GM19328 (cell line): ENCODE results near the gene TMEM132C.

Experiments
- ATAC-seq: cut with Tn5 transposase; IDR thresholded peaks from one replicate; pipeline ENCODE4 v1.9.1; 2021; ENCODE audit warnings: mild to moderate bottlenecking, moderate library complexity; ENCODE audit not compliant: unreplicated experiment

Gene TMEM132C

GRCh38 chr12:128644664-128645296 lies 377.8 kb downstream of the TMEM132C start:
- no peak for ATAC-seq

GRCh38 chr12:128649902-128650301 lies 382.9 kb downstream of the TMEM132C start:
- no peak for ATAC-seq

GRCh38 chr12:128652136-128652751 lies 385.3 kb downstream of the TMEM132C start:
- ATAC-seq = no peak

- no peak for ATAC-seq
Observed at GRCh38 chr12:128654468-128654867, 387.5 kb downstream of the TMEM132C start.

GRCh38 chr12:128657378-128657777 lies 390.4 kb downstream of the TMEM132C start:
- no peak for ATAC-seq

- ATAC-seq = no peak
Observed at GRCh38 chr12:128660532-128661225, 393.7 kb downstream of the TMEM132C start.

- ATAC-seq = no peak
Observed at GRCh38 chr12:128661226-128661569, 394.2 kb downstream of the TMEM132C start.

- no peak for ATAC-seq
Observed at GRCh38 chr12:128662101-128662500, 395.1 kb downstream of the TMEM132C start.

- no peak for ATAC-seq
Observed at GRCh38 chr12:128664501-128664900, 397.5 kb downstream of the TMEM132C start.

- no peak for ATAC-seq
Observed at GRCh38 chr12:128667193-128667592, 400.2 kb downstream of the TMEM132C start.

- no peak for ATAC-seq
Observed at GRCh38 chr12:128671528-128672042, 404.6 kb downstream of the TMEM132C start.

GRCh38 chr12:128672428-128672827 lies 405.5 kb downstream of the TMEM132C start:
- no peak for ATAC-seq

GRCh38 chr12:128672893-128673292 lies 405.9 kb downstream of the TMEM132C start:
- ATAC-seq = no peak

GRCh38 chr12:128675576-128675975 lies 408.6 kb downstream of the TMEM132C start:
- no peak for ATAC-seq

GRCh38 chr12:128680555-128680954 lies 413.6 kb downstream of the TMEM132C start:
- no peak for ATAC-seq

- ATAC-seq = no peak
Observed at GRCh38 chr12:128682548-128683275, 415.7 kb downstream of the TMEM132C start.

- ATAC-seq = no peak
Observed at GRCh38 chr12:128684352-128684751, 417.4 kb downstream of the TMEM132C start.

- no peak for ATAC-seq
Observed at GRCh38 chr12:128685903-128686475, 419.0 kb downstream of the TMEM132C start.

GRCh38 chr12:128687851-128688250 lies 420.9 kb downstream of the TMEM132C start:
- ATAC-seq = no peak

- ATAC-seq = no peak
Observed at GRCh38 chr12:128690641-128691040, 423.7 kb downstream of the TMEM132C start.

GRCh38 chr12:128693115-128693514 lies 426.1 kb downstream of the TMEM132C start:
- no peak for ATAC-seq
